SK-N-MC (cell line): ENCODE data around the gene MAPRE3.

ENCODE experiments used
- FOXP2 ChIP-seq: optimal IDR thresholded peaks from 2 replicates; pipeline ENCODE3; 2011; ENCODE audit warnings: mild to moderate bottlenecking, moderate library complexity; ENCODE audit not compliant: insufficient read depth; ENCODE audit errors: extremely low read length, control extremely low read depth
- POLR2AphosphoS5 ChIP-seq: IDR thresholded peaks from 2 replicates; pipeline ENCODE4 v1.6.1; 2012; ENCODE audit warnings: mild to moderate bottlenecking, low read depth, low read length, borderline replicate concordance

- TF ChIP-seq POLR2AphosphoS5 (no peak), FOXP2 (no peak)
Observed at GRCh38 chr2:27065128-27065527, 94.7 kb downstream of the MAPRE3 start.
